Measurements from ENCODE around the gene CWF19L1. TPM values are rescaled to one million over a fixed set of nuclear protein-coding genes. Genes with fewer than 3 reads are reported as not detected.

CWF19L1 gene
- total and polyA plus RNA-seq, 2 donors (not counting 3 experiments of a cell fraction or from before 2014, with no cell fraction given): 11.5 to 29.9 TPM

GRCh38 chr10:100315615-100316014 is 48.2 kb upstream of the CWF19L1 start:
- dilution Hi-C loops (cut with MboI; ENCODE audit: extremely low pct_ligation_motif_present, low sequenced_read_pairs) (no loop called here), intact Hi-C loops (cut with micrococcal nuclease) (no loop called here)
- H4K20me1 ChIP-seq (replicated peaks; ENCODE audit: control insufficient read depth, extremely low read depth, insufficient read depth, low read length): no peaks in the 10 kb centered on the region
- no peak for FAIRE-seq
- ChIA-PET POLR2A (interaction anchor here (0.5 kb wide), 1 partner anchor 38 kb away, joined by 7 read pairs; no protein-coding TSS in a partner anchor), CTCF (interaction anchor here (2.2 kb wide), 1 partner anchor 12 kb away, joined by 14 read pairs; no protein-coding TSS in a partner anchor)
- H3K4me2 ChIP-seq (ENCODE audit: insufficient read depth, low read length): no peak overlapping the region
- no peaks in the 10 kb centered on the region for H3K9me1 ChIP-seq (replicated peaks; ENCODE audit: control insufficient read depth, extremely low read depth, insufficient read depth, low read length)
- no TSS peak for BruUV-seq (replicated peaks)
- TF ChIP-seq GATA2 (IDR thresholded peaks at IDR 0.05; ENCODE audit: insufficient read depth, insufficient read length, low read depth, low read length) (no peak), POLR2A (IDR thresholded peaks at IDR 0.05; ENCODE audit: low read depth, low read length) (no peak)
- no peaks in the 10 kb centered on the region for H3K9me3 ChIP-seq (replicated peaks; ENCODE audit: control insufficient read depth, insufficient read depth, low read length)
- no peaks in the 10 kb centered on the region for H3K79me2 ChIP-seq (ENCODE audit: control insufficient read depth, insufficient read depth, low read length)
- H2AFZ ChIP-seq (ENCODE audit: low read depth, low read length): no peak overlapping the region
- no peak for DNase-seq (ENCODE audit: low read depth, low spot score)
- H3K27me3 ChIP-seq (ENCODE audit: control insufficient read depth in 2 of 2, insufficient read depth in 2 of 2, low read length in 2 of 2): peaks cover 10 to 28% of the 10 kb centered on the region in 2 experiments
- H3K9ac ChIP-seq (replicated peaks; ENCODE audit: extremely low read depth, insufficient read depth, low read length): no peak overlapping the region
- no peak overlapping the region for H3K27ac ChIP-seq (ENCODE audit: insufficient read depth, low read depth, low read length)
- H3K4me1 ChIP-seq (ENCODE audit: control insufficient read depth, extremely low read depth, insufficient read depth, low read length): no peaks in the 10 kb centered on the region
- H3K36me3 ChIP-seq (ENCODE audit: control insufficient read depth in 2 of 2, extremely low read depth in 1 of 2, insufficient read depth in 2 of 2, low read length in 2 of 2): no peaks in the 10 kb centered on the region
- no peak overlapping the region for H3K4me3 ChIP-seq (replicated peaks in 1 of 3; ENCODE audit: insufficient read depth in 1 of 3, low read depth in 1 of 3, low read length in 3 of 3)

- Histone ChIP-seq H3K9me3 (replicated peaks; ENCODE audit: control insufficient read depth, insufficient read depth, low read length) (no peaks in the 10 kb centered on the region), H3K9me1 (replicated peaks; ENCODE audit: control insufficient read depth, extremely low read depth, insufficient read depth, low read length) (no peaks in the 10 kb centered on the region), H3K36me3 (ENCODE audit: control insufficient read depth in 2 of 2, extremely low read depth in 1 of 2, insufficient read depth in 2 of 2, low read length in 2 of 2) (no peaks in the 10 kb centered on the region), H3K27me3 (ENCODE audit: control insufficient read depth in 2 of 2, insufficient read depth in 2 of 2, low read length in 2 of 2) (peaks cover 6 to 27% of the 10 kb centered on the region in 2 experiments), H4K20me1 (replicated peaks; ENCODE audit: control insufficient read depth, extremely low read depth, insufficient read depth, low read length) (no peaks in the 10 kb centered on the region), H3K4me3 (replicated peaks in 1 of 3; ENCODE audit: insufficient read depth in 1 of 3, low read depth in 1 of 3, low read length in 3 of 3) (no peak overlapping the region), H3K27ac (ENCODE audit: insufficient read depth, low read depth, low read length) (no peak overlapping the region), H3K79me2 (ENCODE audit: control insufficient read depth, insufficient read depth, low read length) (no peaks in the 10 kb centered on the region), H3K4me1 (ENCODE audit: control insufficient read depth, extremely low read depth, insufficient read depth, low read length) (no peaks in the 10 kb centered on the region), H3K4me2 (ENCODE audit: insufficient read depth, low read length) (no peak overlapping the region), H2AFZ (ENCODE audit: low read depth, low read length) (no peak overlapping the region), H3K9ac (replicated peaks; ENCODE audit: extremely low read depth, insufficient read depth, low read length) (no peak overlapping the region)
- intact Hi-C loops (cut with micrococcal nuclease): no loop called here
- ChIA-PET POLR2A (no interaction called here), CTCF (interaction anchor here (0.9 to 1.1 kb wide), 2 partner anchors 13 to 207 kb away, joined by 3 read pairs; no protein-coding TSS in a partner anchor)
- no peak for TF ChIP-seq FOS (IDR thresholded peaks at IDR 0.05; ENCODE audit: borderline replicate concordance, insufficient read depth, low read length)
- TF ChIP-seq MYC (IDR thresholded peaks at IDR 0.05; ENCODE audit: low read depth, low read length): no peak
- TF ChIP-seq JUN (IDR thresholded peaks at IDR 0.05; ENCODE audit: borderline replicate concordance, insufficient read depth, insufficient read length, low read depth): no peak
- TF ChIP-seq EZH2 (IDR thresholded peaks at IDR 0.05; ENCODE audit: borderline replicate concordance, low read depth, low read length, severe bottlenecking): no peak
- TF ChIP-seq POLR2AphosphoS5 (IDR thresholded peaks at IDR 0.05; ENCODE audit: insufficient read depth, low read depth, low read length): no peak
- no peak for TF ChIP-seq GATA2 (IDR thresholded peaks at IDR 0.05; ENCODE audit: insufficient read depth, insufficient read length, low read depth, low read length)
- TF ChIP-seq, protein P1, sequence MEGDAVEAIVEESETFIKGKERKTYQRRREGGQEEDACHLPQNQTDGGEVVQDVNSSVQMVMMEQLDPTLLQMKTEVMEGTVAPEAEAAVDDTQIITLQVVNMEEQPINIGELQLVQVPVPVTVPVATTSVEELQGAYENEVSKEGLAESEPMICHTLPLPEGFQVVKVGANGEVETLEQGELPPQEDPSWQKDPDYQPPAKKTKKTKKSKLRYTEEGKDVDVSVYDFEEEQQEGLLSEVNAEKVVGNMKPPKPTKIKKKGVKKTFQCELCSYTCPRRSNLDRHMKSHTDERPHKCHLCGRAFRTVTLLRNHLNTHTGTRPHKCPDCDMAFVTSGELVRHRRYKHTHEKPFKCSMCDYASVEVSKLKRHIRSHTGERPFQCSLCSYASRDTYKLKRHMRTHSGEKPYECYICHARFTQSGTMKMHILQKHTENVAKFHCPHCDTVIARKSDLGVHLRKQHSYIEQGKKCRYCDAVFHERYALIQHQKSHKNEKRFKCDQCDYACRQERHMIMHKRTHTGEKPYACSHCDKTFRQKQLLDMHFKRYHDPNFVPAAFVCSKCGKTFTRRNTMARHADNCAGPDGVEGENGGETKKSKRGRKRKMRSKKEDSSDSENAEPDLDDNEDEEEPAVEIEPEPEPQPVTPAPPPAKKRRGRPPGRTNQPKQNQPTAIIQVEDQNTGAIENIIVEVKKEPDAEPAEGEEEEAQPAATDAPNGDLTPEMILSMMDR (IDR thresholded peaks at IDR 0.05; ENCODE audit: extremely low read depth in 1 of 2, insufficient read depth in 1 of 2, low read depth in 1 of 2, low read length in 2 of 2): no peak
- no TSS peak for BruUV-seq (replicated peaks)
- dilution Hi-C loops (cut with MboI; ENCODE audit: extremely low pct_ligation_motif_present, low sequenced_read_pairs): no loop called here
- no peak for FAIRE-seq
- no peak for DNase-seq (ENCODE audit: low read depth, low spot score)
Measured at GRCh38 chr10:100311298-100311697, 43.9 kb upstream of the CWF19L1 start.

All from endothelial cell of umbilical vein (primary cell).